ENCODE results near the gene UGDH.

UGDH gene

GRCh38 chr4:39528061-39528465 lies 824 bp upstream of the UGDH start:
- TF ChIP-seq ARNTL (CRISPR knock-in tag; IDR thresholded peaks at IDR 0.05; ENCODE audit: borderline replicate concordance, low read depth) (no peak), ZNF70 (CRISPR knock-in tag; IDR thresholded peaks at IDR 0.05) (peak; percentile 32; the same call in 1 of the 2 replicates)
- peak; percentile 62 for ATAC-seq

GRCh38 chr4:39526765-39527295 lies 409 bp downstream of the UGDH start:
- TF ChIP-seq CREB5 (CRISPR knock-in tag; IDR thresholded peaks at IDR 0.05; ENCODE audit: low read depth) (no peak), ZNF70 (CRISPR knock-in tag; IDR thresholded peaks at IDR 0.05) (no peak), PATZ1 (CRISPR knock-in tag; IDR thresholded peaks at IDR 0.05; ENCODE audit: borderline replicate concordance) (no peak), RARB (CRISPR knock-in tag; IDR thresholded peaks at IDR 0.05) (no peak), TSHZ2 (CRISPR knock-in tag; IDR thresholded peaks at IDR 0.05) (0 out of 2 replicates have a peak, but pooled peaks have one; percentile 55)
- ATAC-seq = peak; percentile 0

GRCh38 chr4:39525822-39526690 lies 1.2 kb downstream of the UGDH start:
- no peak for ATAC-seq
- TF ChIP-seq GLIS3 (CRISPR knock-in tag; IDR thresholded peaks at IDR 0.05) (no peak), TCF4 (CRISPR knock-in tag; IDR thresholded peaks at IDR 0.05; ENCODE audit: borderline replicate concordance) (no peak), ZNF8 (CRISPR knock-in tag; IDR thresholded peaks at IDR 0.05) (no peak), PATZ1 (CRISPR knock-in tag; IDR thresholded peaks at IDR 0.05; ENCODE audit: borderline replicate concordance) (no peak), POU6F1 (CRISPR knock-in tag; IDR thresholded peaks at IDR 0.05; ENCODE audit: borderline replicate concordance, low read depth) (no peak), RARB (CRISPR knock-in tag; IDR thresholded peaks at IDR 0.05) (no peak), ESRRG (CRISPR knock-in tag; IDR thresholded peaks at IDR 0.05) (no peak), CREB5 (CRISPR knock-in tag; IDR thresholded peaks at IDR 0.05; ENCODE audit: low read depth) (no peak), ISL1 (CRISPR knock-in tag; IDR thresholded peaks at IDR 0.05) (no peak), CSDC2 (CRISPR knock-in tag; IDR thresholded peaks at IDR 0.05) (no peak), ARNTL (CRISPR knock-in tag; IDR thresholded peaks at IDR 0.05; ENCODE audit: borderline replicate concordance, low read depth) (no peak), ZNF70 (CRISPR knock-in tag; IDR thresholded peaks at IDR 0.05) (no peak)
